ENCODE data around the gene PRSS3.
"Not testable (repeated sequence)": the region's sequence is repeated elsewhere in the genome, so short reads cannot be mapped to it uniquely, and the experiment has no call there.

Gene PRSS3

GRCh38 chr9:33795281-33795680 is at the start of gene PRSS3:
TSS of gene PRSS3 (plus strand) at chr9:33795561. CDS start at chr9:33795574, 13 bp downstream.
- H3K4me3 ChIP-seq (ENCODE audit: low read length) = no peak within 1 kb of the TSS
- TF ChIP-seq ZNF274 (IDR thresholded peaks at IDR 0.05; ENCODE audit: low read depth, low read length) = no peak

- peak overlapping the region; percentile 1; the same call in 1 of the 2 replicates for H3K4me3 ChIP-seq (ENCODE audit: low read length)
- no peak for TF ChIP-seq ZNF274 (IDR thresholded peaks at IDR 0.05; ENCODE audit: low read depth, low read length)
Observed at GRCh38 chr9:33748633-33749304, 46.6 kb upstream of the PRSS3 start.

GRCh38 chr9:33749305-33749654 is 46.1 kb upstream of the PRSS3 start:
- H3K4me3 ChIP-seq (ENCODE audit: low read length) = peak overlapping the region; percentile 1; the same call in 1 of the 2 replicates

- TF ChIP-seq ZNF274 (IDR thresholded peaks at IDR 0.05; ENCODE audit: low read depth, low read length) = no peak
- no peak overlapping the region for H3K4me3 ChIP-seq (ENCODE audit: low read length)
Observed at GRCh38 chr9:33750307-33750838, 45.0 kb upstream of the PRSS3 start.

GRCh38 chr9:33750839-33751339 is 44.5 kb upstream of the PRSS3 start:
- no peak overlapping the region for H3K4me3 ChIP-seq (ENCODE audit: low read length)
- TF ChIP-seq ZNF274 (IDR thresholded peaks at IDR 0.05; ENCODE audit: low read depth, low read length) = no peak

- H3K4me3 ChIP-seq (ENCODE audit: low read length) = no peak overlapping the region
- no peak for TF ChIP-seq ZNF274 (IDR thresholded peaks at IDR 0.05; ENCODE audit: low read depth, low read length)
Observed at GRCh38 chr9:33751536-33752129, 43.7 kb upstream of the PRSS3 start.

- TF ChIP-seq ZNF274 (IDR thresholded peaks at IDR 0.05; ENCODE audit: low read depth, low read length) = no peak
- H3K4me3 ChIP-seq (ENCODE audit: low read length) = no peak overlapping the region
Observed at GRCh38 chr9:33752130-33752637, 43.2 kb upstream of the PRSS3 start.

GRCh38 chr9:33752789-33753188 is 42.6 kb upstream of the PRSS3 start:
- not testable (repeated sequence) for H3K4me3 ChIP-seq (ENCODE audit: low read length)

GRCh38 chr9:33759648-33760047 is 35.7 kb upstream of the PRSS3 start:
- not testable (repeated sequence) for H3K4me3 ChIP-seq (ENCODE audit: low read length)

- no peak overlapping the region for H3K4me3 ChIP-seq (ENCODE audit: low read length)
- no peak for TF ChIP-seq ZNF274 (IDR thresholded peaks at IDR 0.05; ENCODE audit: low read depth, low read length)
Observed at GRCh38 chr9:33762343-33762742, 33.0 kb upstream of the PRSS3 start.

- not testable (repeated sequence) for H3K4me3 ChIP-seq (ENCODE audit: low read length)
Observed at GRCh38 chr9:33763709-33764108, 31.7 kb upstream of the PRSS3 start.

- TF ChIP-seq ZNF274 (IDR thresholded peaks at IDR 0.05; ENCODE audit: low read depth, low read length) = no peak
- no peak overlapping the region for H3K4me3 ChIP-seq (ENCODE audit: low read length)
Observed at GRCh38 chr9:33765411-33765810, 29.9 kb upstream of the PRSS3 start.

GRCh38 chr9:33770156-33770880 is 25.0 kb upstream of the PRSS3 start:
- H3K4me3 ChIP-seq (ENCODE audit: low read length) = not testable (repeated sequence)

- H3K4me3 ChIP-seq (ENCODE audit: low read length) = not testable (repeated sequence)
Observed at GRCh38 chr9:33773135-33773534, 22.2 kb upstream of the PRSS3 start.

GRCh38 chr9:33774074-33774659 is 21.2 kb upstream of the PRSS3 start:
- not testable (repeated sequence) for H3K4me3 ChIP-seq (ENCODE audit: low read length)
